SU-DHL-6 (cell line): ENCODE measurements around the gene THEM4.

Experiments used
- CTCF ChIP-seq: fragments of 200-600 bp; sonication (generic); IDR thresholded peaks from one replicate; pipeline ENCODE4 v1.5.1; 2017; ENCODE audit warnings: antibody characterized with exemption, mild to moderate bottlenecking, low read length, moderate library complexity; ENCODE audit not compliant: insufficient read depth, poor library complexity, severe bottlenecking
- EZH2phosphoT487 ChIP-seq: fragments of 200-600 bp; sonication (generic), shearing (Covaris generic); conservative IDR thresholded peaks from 2 replicates; pipeline ENCODE4 v1.6.1; 2018; ENCODE audit warnings: mild to moderate bottlenecking, antibody characterized with exemption, low read length, moderate library complexity, mixed read lengths

GRCh38 chr1:151940541-151940940 lies 31.2 kb upstream of the THEM4 start:
- TF ChIP-seq CTCF (no peak), EZH2phosphoT487 (no peak)
